Psoas muscle (tissue), 8 donors: ENCODE results near the gene TRMT6. TPM values are rescaled to one million over a fixed set of nuclear protein-coding genes. Genes with fewer than 3 reads are reported as not detected.

Source experiments
- ATAC-seq, 4 donors: fragments of 200-7000 bp; cut with Tn5 transposase; one replicate each; pipeline ENCODE4 v1.9.1; 2020; ENCODE audit warnings: moderate library complexity in 3 of 4, mild to moderate bottlenecking in 2 of 4
- DNase-seq, 2 donors: peaks; one replicate each; pipeline ENCODE4 v3.0.0-alpha.2; 2020
- H3K27ac ChIP-seq: fragments of 200-600 bp; one replicate; pipeline ENCODE4 v1.8.0; 2022
- H3K27me3 ChIP-seq, 3 donors: fragments of 200-600 bp in 1 of 3; one replicate each; pipeline versions ENCODE4 v1.6.1 to v1.8.0; 2013 to 2022; ENCODE audit warnings: low read length in 2 of 3, mild to moderate bottlenecking in 2 of 3, moderate library complexity in 1 of 3; ENCODE audit not compliant: insufficient read depth in 3 of 3
- H3K36me3 ChIP-seq, 2 donors: fragments of 200-600 bp in 1 of 2; one replicate each; pipeline versions ENCODE4 v1.6.1 to v1.8.0; 2013 to 2022; ENCODE audit warnings: low read depth in 1 of 2, mild to moderate bottlenecking in 1 of 2, moderate library complexity in 1 of 2; ENCODE audit not compliant: insufficient read depth in 1 of 2
- H3K4me1 ChIP-seq: fragments of 200-600 bp; one replicate; pipeline ENCODE4 v1.8.0; 2022
- H3K4me3 ChIP-seq: fragments of 200-600 bp; one replicate; pipeline ENCODE4 v1.8.0; 2022; ENCODE audit warnings: mild to moderate bottlenecking
- H3K9me3 ChIP-seq: fragments of 200-600 bp; one replicate; pipeline ENCODE4 v1.8.0; 2022
- CTCF ChIP-seq: fragments of 200-600 bp; IDR thresholded peaks from one replicate; pipeline ENCODE4 v1.8.0; 2022; ENCODE audit warnings: antibody characterized with exemption
- WGBS, 3 donors: extraction: QIAGEN DNeasy Blood & Tissue Kit; methylation state at CpG; one replicate each; pipeline versions ENCODE4 v1.1.6 to v1.1.7; 2013; 5-methylcytosine and 5-hydroxymethylcytosine counted together
- intact Hi-C, 2 donors: fragments of 100-400 bp; cut with DNase I; formaldehyde crosslinking; loops; one replicate each; pipeline versions ENCODE4 v1.11.0 to v1.14.2; 2022
- polyA plus RNA-seq, 3 donors: library from polyadenylated mRNA; stranded (reverse); fragments of 200-250 nt; gene quantifications; one replicate each; pipeline ENCODE4 v1.2.3, GENCODE V29; 2013
- total RNA-seq, 4 donors: library from RNA; stranded (reverse); fragmentation: NEBNext Ultra II Directional in 2 of 4; extraction: Animal tissue kit (Norgen Biotek cat#: 25700) in 2 of 4; gene quantifications; one replicate each; pipeline versions ENCODE4 v1.2.1 to v1.2.4, GENCODE V29; 2021 to 2023
- donor health status: healthy with polysubstance abuse.
- donor health status: DM: no; HTN: no; CAD: no; lungs with moderate emphysema.
- donor health status: Bipolar disorder and iron deficiency.
- donor health status: healthy.
- donor health status: DM: yes; HTN: yes; CAD: no.
- donor health status: DM: no; HTN: no; CAD: no.
- donor health status: DM: no; HTN: no; CAD: no.
- donor health status: DM: yes; HTN: yes; CAD: no.

The TRMT6 gene
- total and polyA plus RNA-seq, 7 donors, result 9.0 to 177 (median 23.3) TPM

GRCh38 chr20:5973971-5974370 lies 23.6 kb upstream of the TRMT6 start:
- intact Hi-C loops, result no loop called here
- WGBS, 3 donors, result 92 to 99% (median 95%) methylated on average over 4 of the region's 4 CpGs
- no peak for TF ChIP-seq CTCF
- ATAC-seq (no peak), DNase-seq (no peak)
- no peaks in the 10 kb centered on the region for H3K4me1 ChIP-seq
- H3K27me3 ChIP-seq, result no peaks in the 10 kb centered on the region
- no peak overlapping the region for H3K27ac ChIP-seq
- H3K4me3 ChIP-seq, result no peak overlapping the region
- no peaks in the 10 kb centered on the region for H3K9me3 ChIP-seq
- H3K36me3 ChIP-seq, result peaks cover 2 to 55% of the 10 kb centered on the region in 2 donors

- Histone ChIP-seq H3K9me3 (no peaks in the 10 kb centered on the region), H3K4me3 (no peak overlapping the region), H3K27ac (no peak overlapping the region), H3K36me3 (peaks cover 2 to 55% of the 10 kb centered on the region in 2 donors), H3K4me1 (no peaks in the 10 kb centered on the region), H3K27me3 (no peaks in the 10 kb centered on the region)
- DNase-seq (no peak), ATAC-seq (no peak)
- 88 to 94% (median 91%) methylated on average over 2 of the region's 2 CpGs for WGBS, 3 donors
- TF ChIP-seq CTCF, result no peak
- intact Hi-C loops, result no loop called here
Observed at GRCh38 chr20:5973172-5973571, 22.8 kb upstream of the TRMT6 start.

GRCh38 chr20:5971203-5971602 lies 20.9 kb upstream of the TRMT6 start:
- no peak for DNase-seq
- peaks cover 0 to 57% of the 10 kb centered on the region in 2 donors for H3K36me3 ChIP-seq

GRCh38 chr20:5970381-5970780 lies 20.0 kb upstream of the TRMT6 start:
- intact Hi-C loops, result no loop called here
- no peak for TF ChIP-seq CTCF
- H3K4me3 ChIP-seq, result no peak overlapping the region
- DNase-seq (no peak), ATAC-seq (no peak)
- no peaks in the 10 kb centered on the region for H3K9me3 ChIP-seq
- H3K27me3 ChIP-seq, result no peaks in the 10 kb centered on the region
- H3K4me1 ChIP-seq, result no peaks in the 10 kb centered on the region
- H3K36me3 ChIP-seq, result peaks cover 0 to 62% of the 10 kb centered on the region in 2 donors
- H3K27ac ChIP-seq, result no peak overlapping the region
- 51 to 73% (median 61%) methylated on average over 2 of the region's 2 CpGs for WGBS, 3 donors

More at GRCh38 chr20:5971203-5971602, 20.9 kb upstream of the TRMT6 start:
- no peak overlapping the region for H3K4me3 ChIP-seq
- TF ChIP-seq CTCF, result no peak
- no peak overlapping the region for H3K27ac ChIP-seq
- H3K4me1 ChIP-seq, result no peaks in the 10 kb centered on the region
- no peak for ATAC-seq
- intact Hi-C loops, result no loop called here
- no peaks in the 10 kb centered on the region for H3K9me3 ChIP-seq
- no peaks in the 10 kb centered on the region for H3K27me3 ChIP-seq

GRCh38 chr20:5969940-5970339 lies 19.6 kb upstream of the TRMT6 start:
- no peaks in the 10 kb centered on the region for H3K9me3 ChIP-seq
- peaks cover 2 to 64% of the 10 kb centered on the region in 2 donors for H3K36me3 ChIP-seq
- TF ChIP-seq CTCF, result no peak
- DNase-seq (no peak), ATAC-seq (no peak)
- no peak overlapping the region for H3K27ac ChIP-seq
- no peaks in the 10 kb centered on the region for H3K27me3 ChIP-seq
- intact Hi-C loops, result no loop called here
- no peak overlapping the region for H3K4me3 ChIP-seq
- no peaks in the 10 kb centered on the region for H3K4me1 ChIP-seq
